Endothelial cell of coronary artery (primary cell): ENCODE measurements around the gene GPR183. TPM values are rescaled to one million over a fixed set of nuclear protein-coding genes. Genes with fewer than 3 reads are reported as not detected.

Source experiments
- total RNA-seq: library from RNA; depleted of rRNA; stranded (reverse); fragments of >200 nt; gene quantifications from 2 replicates; pipeline ENCODE4 v1.2.3, GENCODE V29; 2014

The GPR183 gene
- not detected in 2 replicates for total RNA-seq

GRCh38 chr13:99307247-99307646 lies at the start of gene GPR183:
Gene GPR183 (minus strand): TSS chr13:99307399. CDS start chr13:99296145, 11,254 bp downstream.

GRCh38 chr13:99258210-99258860 lies 48.9 kb downstream of the GPR183 start, which contains the start of gene GPR18:
Gene GPR18 (minus strand): TSS chr13:99258379. CDS start chr13:99255872, 2,507 bp downstream.

Other genes starting within 250 kb of the GPR183 start
- 30.0 and 36.0 TPM in 2 replicates for gene UBAC2, start 106.5 kb downstream of the GPR183 start, total RNA-seq
- not detected in 2 replicates for gene GPR18, start 49.0 kb downstream of the GPR183 start, total RNA-seq
- gene TM9SF2, start 194.1 kb upstream of the GPR183 start, total RNA-seq: 95.5 and 118 TPM in 2 replicates